HCT116 (cell line): ENCODE data around the gene MAP7D1. TPM values are rescaled to one million over a fixed set of nuclear protein-coding genes. Genes with fewer than 3 reads are reported as not detected.

Experiments used
- ATAC-seq: fragments of 200-7000 bp; cut with Tn5 transposase; 2 replicates; pipeline ENCODE4 v1.9.1; 2020; ENCODE audit warnings: mild to moderate bottlenecking, moderate library complexity
- BruUV-seq: library from RNA; stranded (reverse); fragments of 400-500 nt; replicated peaks from 2 replicates; lab custom pipeline; 2021; lab: Mats Ljungman, UMichigan
- CTCF ChIA-PET: fragments of 300-600 bp; sonication (Branson Sonifier 250); formaldehyde crosslinking; loops from one replicate; lab custom pipeline; 2021; ENCODE audit warnings: antibody characterized with exemption; lab: Charles Lee
- POLR2A ChIA-PET: fragments of 300-600, 350-600 bp; sonication (Branson Sonifier 250); formaldehyde crosslinking; loops from one replicate; lab custom pipeline; 2021; ENCODE audit warnings: antibody characterized with exemption; lab: Charles Lee
- RAD21 ChIA-PET, 2 experiments: fragments of 300-600 bp; sonication (Branson Sonifier 250); formaldehyde crosslinking; loops; one replicate each; lab custom pipeline; 2023; ENCODE audit warnings: low total read pairs in 2 of 2; ENCODE audit not compliant: uncharacterized antibody in 2 of 2, unreplicated experiment in 2 of 2, low non-redundant PET in 1 of 2; lab: Charles Lee
- DNase-seq: peaks from one replicate; pipeline ENCODE4 v3.0.0-alpha.2; 2010; ENCODE audit warnings: low read depth, low spot score
- H2AFZ ChIP-seq: fragments of 200-600 bp; shearing (Covaris generic), sonication (generic); 2 replicates; pipeline ENCODE4 v1.6.1; 2017; ENCODE audit warnings: low read depth, mixed run types, mixed read lengths, antibody characterized with exemption, low read length; ENCODE audit not compliant: poor library complexity, severe bottlenecking
- H3K27ac ChIP-seq: 2 replicates; pipeline ENCODE4 v1.5.1; 2012; ENCODE audit warnings: low read depth, low read length
- H3K27me3 ChIP-seq: fragments of 200-600 bp; sonication (generic); 2 replicates; pipeline ENCODE4 v1.6.1; 2016; ENCODE audit warnings: mixed run types, low read length, mixed read lengths; ENCODE audit not compliant: insufficient read depth
- H3K36me3 ChIP-seq, 2 experiments: fragments of 200-500 bp in 1 of 2; fragments of 200-600 bp in 1 of 2; sonication (Bioruptor generic) in 1 of 2; sonication (generic) in 1 of 2; 2 replicates each; pipeline versions ENCODE4 v1.5.1 to v1.6.1; 2014 to 2016; ENCODE audit warnings: low read length in 2 of 2, inconsistent platforms in 1 of 2, mixed read lengths in 1 of 2, mixed run types in 1 of 2; ENCODE audit not compliant: insufficient read depth in 2 of 2, control insufficient read depth in 1 of 2
- H3K4me1 ChIP-seq, 2 experiments: fragments of 200-600 bp in 1 of 2; sonication (generic) in 1 of 2; 2 replicates each; pipeline versions ENCODE4 v1.5.1 to v1.6.1; 2012 to 2017; ENCODE audit warnings: low read length in 2 of 2, inconsistent platforms in 1 of 2, mild to moderate bottlenecking in 1 of 2, mixed read lengths in 1 of 2, mixed run types in 1 of 2, moderate library complexity in 1 of 2; ENCODE audit not compliant: insufficient read depth in 2 of 2, control insufficient read depth in 1 of 2
- H3K4me2 ChIP-seq: fragments of 200-600 bp; sonication (generic); 2 replicates; pipeline ENCODE4 v1.6.1; 2017; ENCODE audit warnings: mixed run types, low read length, mixed read lengths
- H3K4me3 ChIP-seq, 2 experiments: fragments of 200-600 bp in 1 of 2; sonication (generic) in 1 of 2; replicated peaks in 1 of 2; 2 replicates each; pipeline ENCODE4 v1.5.1; 2011 to 2016; ENCODE audit warnings: low read length in 2 of 2, control low read depth in 1 of 2, low read depth in 1 of 2, mild to moderate bottlenecking in 1 of 2, mixed read lengths in 1 of 2, mixed run types in 1 of 2
- H3K79me2 ChIP-seq: fragments of 200-600 bp; sonication (generic); 2 replicates; pipeline ENCODE4 v1.6.1; 2017; ENCODE audit warnings: mild to moderate bottlenecking, mixed run types, low read length, moderate library complexity, mixed read lengths; ENCODE audit not compliant: insufficient read depth
- H3K9ac ChIP-seq: fragments of 200-600 bp; sonication (generic); 2 replicates; pipeline ENCODE4 v1.6.1; 2016; ENCODE audit warnings: low read length, mixed read lengths
- H3K9me2 ChIP-seq: fragments of 200-600 bp; sonication (generic), shearing (Covaris generic); 2 replicates; pipeline ENCODE4 v1.6.1; 2017; ENCODE audit warnings: mixed run types, mild to moderate bottlenecking, moderate library complexity; ENCODE audit not compliant: insufficient read depth
- H3K9me3 ChIP-seq, 2 experiments: fragments of 200-500 bp in 1 of 2; fragments of 200-600 bp in 1 of 2; sonication (Bioruptor generic) in 1 of 2; sonication (generic) in 1 of 2; 2 replicates each; pipeline ENCODE4 v1.6.1; 2014 to 2017; ENCODE audit warnings: low read length in 2 of 2, mixed read lengths in 2 of 2, inconsistent platforms in 1 of 2, low read depth in 1 of 2, mild to moderate bottlenecking in 1 of 2, mixed run types in 1 of 2, moderate library complexity in 1 of 2; ENCODE audit not compliant: control insufficient read depth in 1 of 2, insufficient read depth in 1 of 2
- H4K20me1 ChIP-seq: fragments of 200-600 bp; sonication (generic), shearing (Covaris generic); 2 replicates; pipeline ENCODE4 v1.6.1; 2017; ENCODE audit warnings: mixed run types, mild to moderate bottlenecking, moderate library complexity; ENCODE audit not compliant: insufficient read depth
- CBX3 ChIP-seq: IDR thresholded peaks from 2 replicates; pipeline ENCODE4 v1.6.1; 2012; ENCODE audit warnings: low read depth
- CEBPB ChIP-seq: IDR thresholded peaks from 2 replicates; pipeline ENCODE4 v1.6.1; 2012; ENCODE audit warnings: low read depth
- FOSL1 ChIP-seq: IDR thresholded peaks from 2 replicates; pipeline ENCODE4 v1.6.1; 2012; ENCODE audit warnings: low read depth
- JUND ChIP-seq: IDR thresholded peaks from 2 replicates; pipeline ENCODE4 v1.6.1; 2012
- RAD21 ChIP-seq: IDR thresholded peaks from 2 replicates; pipeline ENCODE4 v1.6.1; 2012; ENCODE audit warnings: low read depth, mild to moderate bottlenecking
- SIN3A ChIP-seq: IDR thresholded peaks from 2 replicates; pipeline ENCODE4 v1.6.1; 2012; ENCODE audit warnings: low read depth
- SP1 ChIP-seq: IDR thresholded peaks from 2 replicates; pipeline ENCODE4 v1.6.1; 2012; ENCODE audit warnings: low read depth
- SRF ChIP-seq: IDR thresholded peaks from 2 replicates; pipeline ENCODE4 v1.6.1; 2012; ENCODE audit warnings: low read depth
- YY1 ChIP-seq: IDR thresholded peaks from 2 replicates; pipeline ENCODE4 v1.6.1; 2011; ENCODE audit warnings: low read length, low read depth, moderate library complexity, mild to moderate bottlenecking; ENCODE audit not compliant: insufficient replicate concordance; ENCODE audit errors: extremely low read depth
- ZFX ChIP-seq: fragments of 450-650 bp; IDR thresholded peaks from 2 replicates; pipeline ENCODE4 v1.6.1; 2017
- ZNF274 ChIP-seq: fragments of 200-500 bp; sonication (Bioruptor generic); IDR thresholded peaks from 2 replicates; pipeline ENCODE4 v1.6.1; 2014; ENCODE audit warnings: mild to moderate bottlenecking, low read depth, low read length, inconsistent platforms
- intact Hi-C: fragments of 100-400 bp; cut with micrococcal nuclease; formaldehyde crosslinking; loops from 2 replicates; pipeline ENCODE4 v1.10.0; 2022
- total RNA-seq: library from RNA; stranded (reverse); gene quantifications from one replicate; pipeline ENCODE4 v1.2.1, GENCODE V29; 2021; ENCODE audit not compliant: unreplicated experiment
- TF ChIP-seq, protein P1 (sequence below): IDR thresholded peaks from 2 replicates; pipeline ENCODE4 v1.6.1; 2012

The MAP7D1 gene
- total RNA-seq, 1 experiment from 2014 or later, result 71.8 TPM

DNA sequence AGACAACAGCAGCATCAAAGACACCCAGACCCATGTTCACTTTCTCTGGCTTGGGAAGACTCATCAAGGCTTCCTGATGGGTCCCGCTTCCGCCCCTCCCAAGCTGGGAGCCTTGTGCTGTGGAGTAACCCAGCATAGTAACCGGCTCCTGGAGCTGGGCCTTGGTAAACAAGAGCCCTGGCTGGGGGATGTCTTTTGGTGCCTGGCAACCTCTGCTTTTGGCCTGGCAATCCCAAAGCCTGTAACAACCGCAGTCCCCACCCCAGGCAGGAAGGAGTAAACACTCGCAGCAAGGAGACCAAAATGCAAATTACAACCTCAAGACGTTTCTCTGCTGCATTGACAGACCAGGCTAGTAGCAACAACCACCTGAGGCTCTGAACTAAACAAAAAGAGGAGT lies 51.4 kb downstream of the MAP7D1 start:
- Histone ChIP-seq H3K9me3 (no peaks in the 10 kb centered on the region), H3K4me3 (no peak overlapping the region), H3K27ac (no peak overlapping the region), H3K9ac (no peak overlapping the region), H3K27me3 (no peaks in the 10 kb centered on the region), H2AFZ (no peak overlapping the region), H3K79me2 (no peaks in the 10 kb centered on the region), H4K20me1 (no peaks in the 10 kb centered on the region), H3K4me1 (no peaks in the 10 kb centered on the region), H3K9me2 (no peaks in the 10 kb centered on the region), H3K4me2 (no peak overlapping the region), H3K36me3 (no peaks in the 10 kb centered on the region)
- no TSS peak for BruUV-seq
- DNase-seq, result no peak
- TF ChIP-seq RAD21 (no peak), SP1 (no peak), CBX3 (no peak), ZFX (no peak), JUND (no peak)
- TF ChIP-seq, protein P1, sequence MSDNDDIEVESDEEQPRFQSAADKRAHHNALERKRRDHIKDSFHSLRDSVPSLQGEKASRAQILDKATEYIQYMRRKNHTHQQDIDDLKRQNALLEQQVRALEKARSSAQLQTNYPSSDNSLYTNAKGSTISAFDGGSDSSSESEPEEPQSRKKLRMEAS, result no peak
- ChIA-PET RAD21 (no interaction called here), CTCF (no interaction called here), POLR2A (no interaction called here)
- no peak for ATAC-seq
- intact Hi-C loops, result no loop called here

GRCh38 chr1:36208978-36209703 lies 53.2 kb downstream of the MAP7D1 start:
- H2AFZ ChIP-seq, result no peak overlapping the region
- CTCF ChIA-PET, result interaction anchor here (0.7 to 1.4 kb wide), 2 partner anchors 10 to 160 kb away, joined by 3 to 4 read pairs; no protein-coding TSS in a partner anchor
- no peak for TF ChIP-seq SP1
- no peak for TF ChIP-seq JUND
- no peak for TF ChIP-seq SRF
- TF ChIP-seq FOSL1, result no peak
- TF ChIP-seq ZNF274, result no peak
- TF ChIP-seq YY1, result no peak
- TF ChIP-seq CEBPB, result no peak
- no peak for TF ChIP-seq SIN3A
- no peaks in the 10 kb centered on the region for H4K20me1 ChIP-seq
- H3K4me3 ChIP-seq, result no peak overlapping the region
- H3K9me2 ChIP-seq, result no peaks in the 10 kb centered on the region
- no peaks in the 10 kb centered on the region for H3K79me2 ChIP-seq
- H3K4me2 ChIP-seq, result no peak overlapping the region
- H3K27ac ChIP-seq, result no peak overlapping the region
- H3K36me3 ChIP-seq, result no peaks in the 10 kb centered on the region
- intact Hi-C loops, result no loop called here
- peaks cover 0 to 7% of the 10 kb centered on the region in 2 experiments; a peak in 1 of 4 replicates for H3K4me1 ChIP-seq
- no peaks in the 10 kb centered on the region for H3K9me3 ChIP-seq
- ATAC-seq (no peak), DNase-seq (no peak)
- no peaks in the 10 kb centered on the region for H3K27me3 ChIP-seq
- no peak overlapping the region for H3K9ac ChIP-seq
- no TSS peak for BruUV-seq
- POLR2A ChIA-PET, result interaction anchor here (0.7 kb wide), 1 partner anchor 551 kb away, joined by 3 read pairs; no protein-coding TSS in a partner anchor
- RAD21 ChIA-PET, result no interaction called here
